ENCODE data around the gene CREB3L4.

The CREB3L4 gene

DNA sequence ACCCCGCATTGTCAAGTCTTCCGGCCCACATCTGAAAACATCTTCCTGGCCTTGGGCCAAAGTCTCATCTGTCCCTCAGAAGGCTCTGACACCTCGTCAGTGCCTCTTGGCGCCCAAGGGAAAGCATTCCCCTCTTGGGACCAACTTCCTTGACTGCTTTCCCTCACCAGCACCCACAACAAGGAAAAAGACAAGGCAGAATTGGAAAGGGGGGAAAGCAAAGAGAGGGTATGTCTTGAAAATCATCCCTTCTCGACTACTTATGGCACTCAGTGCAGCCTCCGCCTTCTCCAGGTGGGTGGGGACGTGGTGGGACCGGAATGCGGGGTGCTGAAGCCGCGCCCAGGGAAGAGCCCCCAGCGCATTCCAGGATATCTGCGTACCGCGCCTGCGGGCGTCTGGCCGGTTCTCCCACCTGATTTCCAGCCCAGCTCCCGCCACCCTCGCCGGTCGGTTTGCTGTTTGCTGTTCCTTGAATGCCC lies 3.8 kb upstream of the CREB3L4 start:
- WGBS (ENCODE audit: extremely low coverage, insufficient coverage, low lambda C conversion rate): no CpG with 5 or more reads among the region's 22 CpGs
- Histone ChIP-seq H4K8ac (ENCODE audit: low read depth, low read length) (no peak overlapping the region), H4K5ac (ENCODE audit: low read length) (no peak overlapping the region)

DNA sequence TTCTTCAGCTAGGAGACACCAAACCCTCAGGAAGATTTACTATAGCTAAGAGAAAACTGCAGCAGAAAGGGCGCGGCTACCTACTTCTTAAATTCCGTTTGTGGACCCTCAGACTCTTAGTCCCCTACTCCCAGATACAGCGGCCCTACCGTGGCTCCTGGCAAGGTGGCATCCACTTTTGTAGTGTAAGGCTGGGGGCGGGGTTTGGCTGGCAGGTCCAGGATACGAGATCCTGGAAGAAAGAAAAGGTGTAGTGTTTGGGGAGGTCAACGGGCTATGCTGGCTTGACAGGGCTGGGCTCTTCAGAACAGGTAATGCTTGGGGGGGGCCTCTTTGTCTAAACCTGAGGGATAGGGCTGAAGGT lies 280 bp downstream of the CREB3L4 start:
- no peak overlapping the region for H3K27ac ChIP-seq (ENCODE audit: low read depth, low read length)
- H3K79me1 ChIP-seq (ENCODE audit: low read length): peaks cover 2% of the 10 kb centered on the region
- H3K27me3 ChIP-seq (ENCODE audit: insufficient read depth, low read length, poor library complexity): no peaks in the 10 kb centered on the region
- no peak overlapping the region for H2BK120ac ChIP-seq (ENCODE audit: low read depth, low read length)
- H2AK5ac ChIP-seq (ENCODE audit: low read length): no peak overlapping the region
- peak overlapping the region; percentile 82 for H3K56ac ChIP-seq (ENCODE audit: low read length)
- no CpG with 5 or more reads among the region's 8 CpGs for WGBS (ENCODE audit: extremely low coverage, insufficient coverage, low lambda C conversion rate)
- peak overlapping the region; percentile 8 for H3K18ac ChIP-seq (ENCODE audit: low read length)
- H4K5ac ChIP-seq (ENCODE audit: low read length): no peak overlapping the region
- peaks cover 2% of the 10 kb centered on the region for H3K4me1 ChIP-seq (ENCODE audit: control insufficient read depth, low read depth, low read length)
- no peak overlapping the region for H4K8ac ChIP-seq (ENCODE audit: low read depth, low read length)
- peak overlapping the region; percentile 65 for H3K9ac ChIP-seq (ENCODE audit: low read length)
- H3K4me2 ChIP-seq (ENCODE audit: low read length): peak overlapping the region; percentile 57
- no peak overlapping the region for H3K23ac ChIP-seq (ENCODE audit: low read length)
- no peak for DNase-seq
- peak overlapping the region; percentile 24 for H3K4ac ChIP-seq (ENCODE audit: low read depth, low read length)
- no peaks in the 10 kb centered on the region for H3K36me3 ChIP-seq (ENCODE audit: control insufficient read depth, insufficient read depth, low read length)
- H3K4me3 ChIP-seq (ENCODE audit: low read length): no peak overlapping the region
- H2BK15ac ChIP-seq (replicated peaks; ENCODE audit: low read depth): no peak overlapping the region
- H3K79me2 ChIP-seq (ENCODE audit: control insufficient read depth, insufficient read depth, low read length): peaks cover 3% of the 10 kb centered on the region
- H2BK5ac ChIP-seq (ENCODE audit: low read length): no peak overlapping the region

More for the DNA sequence above, 3.8 kb upstream of the CREB3L4 start:
- H3K56ac ChIP-seq (ENCODE audit: low read length): peak overlapping the region; percentile 93
- H2BK120ac ChIP-seq (ENCODE audit: low read depth, low read length): peak overlapping the region; percentile 29
- H3K27me3 ChIP-seq (ENCODE audit: insufficient read depth, low read length, poor library complexity): no peaks in the 10 kb centered on the region
- peak overlapping the region; percentile 83 for H3K4ac ChIP-seq (ENCODE audit: low read depth, low read length)
- H2AK5ac ChIP-seq (ENCODE audit: low read length): peak overlapping the region; percentile 15
- H3K9ac ChIP-seq (ENCODE audit: low read length): peak overlapping the region; percentile 84
- peaks cover 28% of the 10 kb centered on the region for H3K79me2 ChIP-seq (ENCODE audit: control insufficient read depth, insufficient read depth, low read length)
- H3K36me3 ChIP-seq (ENCODE audit: control insufficient read depth, insufficient read depth, low read length): peaks cover 7% of the 10 kb centered on the region
- H3K27ac ChIP-seq (ENCODE audit: low read depth, low read length): peak overlapping the region; percentile 83
- H3K4me3 ChIP-seq (ENCODE audit: low read length): peak overlapping the region; percentile 57
- H3K23ac ChIP-seq (ENCODE audit: low read length): no peak overlapping the region
- H3K18ac ChIP-seq (ENCODE audit: low read length): peak overlapping the region; percentile 3
- DNase-seq: peak; percentile 96
- peak overlapping the region; percentile 39 for H3K4me2 ChIP-seq (ENCODE audit: low read length)
- peaks cover 5% of the 10 kb centered on the region for H3K4me1 ChIP-seq (ENCODE audit: control insufficient read depth, low read depth, low read length)
- peak overlapping the region; percentile 66 for H2BK5ac ChIP-seq (ENCODE audit: low read length)
- H3K79me1 ChIP-seq (ENCODE audit: low read length): peaks cover 10% of the 10 kb centered on the region
- no peak overlapping the region for H2BK15ac ChIP-seq (replicated peaks; ENCODE audit: low read depth)

DNA sequence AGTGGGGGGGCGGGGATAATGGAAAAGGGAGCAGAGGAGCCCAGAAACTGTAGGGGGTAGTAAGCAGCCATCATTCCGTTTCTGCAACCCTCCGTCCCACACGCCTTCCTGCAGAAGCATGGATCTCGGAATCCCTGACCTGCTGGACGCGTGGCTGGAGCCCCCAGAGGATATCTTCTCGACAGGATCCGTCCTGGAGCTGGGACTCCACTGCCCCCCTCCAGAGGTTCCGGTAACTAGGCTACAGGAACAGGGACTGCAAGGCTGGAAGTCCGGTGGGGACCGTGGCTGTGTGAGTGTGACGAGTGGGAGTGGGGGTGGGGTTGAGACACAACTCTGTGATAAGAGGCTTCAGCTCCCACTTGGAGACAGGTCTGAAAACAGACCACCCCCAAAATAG lies 706 bp downstream of the CREB3L4 start:
- no peaks in the 10 kb centered on the region for H3K79me2 ChIP-seq (ENCODE audit: control insufficient read depth, insufficient read depth, low read length)
- peaks cover 2% of the 10 kb centered on the region for H3K4me1 ChIP-seq (ENCODE audit: control insufficient read depth, low read depth, low read length)
- H3K18ac ChIP-seq (ENCODE audit: low read length): no peak overlapping the region
- WGBS (ENCODE audit: extremely low coverage, insufficient coverage, low lambda C conversion rate): no CpG with 5 or more reads among the region's 13 CpGs
- H3K4me3 ChIP-seq (ENCODE audit: low read length): no peak overlapping the region
- peak overlapping the region; percentile 57 for H3K4me2 ChIP-seq (ENCODE audit: low read length)
- H3K9ac ChIP-seq (ENCODE audit: low read length): peak overlapping the region; percentile 65
- H2BK15ac ChIP-seq (replicated peaks; ENCODE audit: low read depth): no peak overlapping the region
- no peak overlapping the region for H4K8ac ChIP-seq (ENCODE audit: low read depth, low read length)
- peak overlapping the region; percentile 3 for H2AK5ac ChIP-seq (ENCODE audit: low read length)
- H3K79me1 ChIP-seq (ENCODE audit: low read length): peaks cover 2% of the 10 kb centered on the region
- H4K5ac ChIP-seq (ENCODE audit: low read length): no peak overlapping the region
- no peak overlapping the region for H3K23ac ChIP-seq (ENCODE audit: low read length)
- peak overlapping the region; percentile 24 for H3K4ac ChIP-seq (ENCODE audit: low read depth, low read length)
- H2BK120ac ChIP-seq (ENCODE audit: low read depth, low read length): no peak overlapping the region
- H3K27me3 ChIP-seq (ENCODE audit: insufficient read depth, low read length, poor library complexity): no peaks in the 10 kb centered on the region
- H3K27ac ChIP-seq (ENCODE audit: low read depth, low read length): no peak overlapping the region
- H3K56ac ChIP-seq (ENCODE audit: low read length): peak overlapping the region; percentile 82
- H3K36me3 ChIP-seq (ENCODE audit: control insufficient read depth, insufficient read depth, low read length): no peaks in the 10 kb centered on the region
- DNase-seq: no peak
- no peak overlapping the region for H2BK5ac ChIP-seq (ENCODE audit: low read length)

GRCh38 chr1:153968972-153969371 lies 1.3 kb downstream of the CREB3L4 start:
- no peaks in the 10 kb centered on the region for H3K79me2 ChIP-seq (ENCODE audit: control insufficient read depth, insufficient read depth, low read length)
- peaks cover 2% of the 10 kb centered on the region for H3K4me1 ChIP-seq (ENCODE audit: control insufficient read depth, low read depth, low read length)
- H3K18ac ChIP-seq (ENCODE audit: low read length): no peak overlapping the region
- H4K5ac ChIP-seq (ENCODE audit: low read length): no peak overlapping the region
- H2BK120ac ChIP-seq (ENCODE audit: low read depth, low read length): no peak overlapping the region
- H3K27me3 ChIP-seq (ENCODE audit: insufficient read depth, low read length, poor library complexity): no peaks in the 10 kb centered on the region
- no peak overlapping the region for H3K27ac ChIP-seq (ENCODE audit: low read depth, low read length)
- no CpG with 5 or more reads among the region's 2 CpGs for WGBS (ENCODE audit: extremely low coverage, insufficient coverage, low lambda C conversion rate)
- H3K23ac ChIP-seq (ENCODE audit: low read length): no peak overlapping the region
- H2BK15ac ChIP-seq (replicated peaks; ENCODE audit: low read depth): no peak overlapping the region
- H2BK5ac ChIP-seq (ENCODE audit: low read length): no peak overlapping the region
- H3K4me3 ChIP-seq (ENCODE audit: low read length): no peak overlapping the region
- H3K4ac ChIP-seq (ENCODE audit: low read depth, low read length): no peak overlapping the region
- no peaks in the 10 kb centered on the region for H3K36me3 ChIP-seq (ENCODE audit: control insufficient read depth, insufficient read depth, low read length)
- H3K79me1 ChIP-seq (ENCODE audit: low read length): peaks cover 2% of the 10 kb centered on the region
- no peak overlapping the region for H3K56ac ChIP-seq (ENCODE audit: low read length)
- no peak for DNase-seq
- H3K9ac ChIP-seq (ENCODE audit: low read length): no peak overlapping the region
- no peak overlapping the region for H4K8ac ChIP-seq (ENCODE audit: low read depth, low read length)
- no peak overlapping the region for H2AK5ac ChIP-seq (ENCODE audit: low read length)
- no peak overlapping the region for H3K4me2 ChIP-seq (ENCODE audit: low read length)

DNA sequence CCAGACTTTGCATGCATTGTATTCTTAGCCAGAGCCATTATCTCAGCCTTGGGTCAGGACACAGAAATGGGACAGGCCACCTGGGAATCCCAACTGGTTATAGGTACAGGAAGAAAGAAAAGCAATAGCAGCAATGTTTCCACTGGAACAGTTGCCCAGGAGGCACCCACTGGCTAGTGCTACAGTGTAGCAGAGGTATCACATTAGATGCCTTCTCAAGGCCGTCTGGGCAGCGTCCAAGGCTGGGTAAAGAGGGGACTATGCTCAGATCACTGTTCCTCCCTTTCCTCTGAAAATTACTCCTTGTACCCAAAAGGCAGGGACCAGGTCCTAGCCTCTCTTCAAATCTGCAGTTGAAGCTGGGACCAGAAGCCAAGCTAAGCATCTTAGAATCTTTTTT lies 2.6 kb downstream of the CREB3L4 start:
- H3K23ac ChIP-seq (ENCODE audit: low read length): no peak overlapping the region
- H2BK120ac ChIP-seq (ENCODE audit: low read depth, low read length): no peak overlapping the region
- H4K8ac ChIP-seq (ENCODE audit: low read depth, low read length): no peak overlapping the region
- H3K27me3 ChIP-seq (ENCODE audit: insufficient read depth, low read length, poor library complexity): no peaks in the 10 kb centered on the region
- no peak for DNase-seq
- H4K5ac ChIP-seq (ENCODE audit: low read length): no peak overlapping the region
- no peak overlapping the region for H2BK5ac ChIP-seq (ENCODE audit: low read length)
- no CpG with 5 or more reads among the region's 2 CpGs for WGBS (ENCODE audit: extremely low coverage, insufficient coverage, low lambda C conversion rate)
- no peak overlapping the region for H3K56ac ChIP-seq (ENCODE audit: low read length)
- peaks cover 2% of the 10 kb centered on the region for H3K4me1 ChIP-seq (ENCODE audit: control insufficient read depth, low read depth, low read length)
- no peak overlapping the region for H3K27ac ChIP-seq (ENCODE audit: low read depth, low read length)
- H3K79me1 ChIP-seq (ENCODE audit: low read length): peaks cover 2% of the 10 kb centered on the region
- H3K4me2 ChIP-seq (ENCODE audit: low read length): no peak overlapping the region
- peaks cover 3% of the 10 kb centered on the region for H3K36me3 ChIP-seq (ENCODE audit: control insufficient read depth, insufficient read depth, low read length)
- no peak overlapping the region for H3K18ac ChIP-seq (ENCODE audit: low read length)
- H3K79me2 ChIP-seq (ENCODE audit: control insufficient read depth, insufficient read depth, low read length): no peaks in the 10 kb centered on the region
- H3K4ac ChIP-seq (ENCODE audit: low read depth, low read length): no peak overlapping the region
- no peak overlapping the region for H3K9ac ChIP-seq (ENCODE audit: low read length)
- no peak overlapping the region for H2AK5ac ChIP-seq (ENCODE audit: low read length)
- no peak overlapping the region for H2BK15ac ChIP-seq (replicated peaks; ENCODE audit: low read depth)
- no peak overlapping the region for H3K4me3 ChIP-seq (ENCODE audit: low read length)

DNA sequence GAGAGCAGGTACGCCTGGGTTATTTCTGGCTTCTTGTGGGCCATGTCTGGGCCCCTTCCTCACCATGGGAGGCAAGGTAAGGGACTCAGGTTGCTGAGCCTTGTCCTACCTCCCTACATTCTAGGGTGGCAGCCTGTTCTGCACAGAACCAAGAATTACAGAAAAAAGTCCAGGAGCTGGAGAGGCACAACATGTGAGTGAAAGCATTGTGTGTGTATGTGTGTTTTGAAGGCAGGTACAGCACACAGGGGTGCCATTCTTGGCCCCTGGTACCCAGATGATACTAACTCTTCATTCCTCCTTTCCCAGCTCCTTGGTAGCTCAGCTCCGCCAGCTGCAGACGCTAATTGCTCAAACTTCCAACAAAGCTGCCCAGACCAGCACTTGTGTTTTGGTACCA lies 5.4 kb downstream of the CREB3L4 start:
- Histone ChIP-seq H2AK5ac (ENCODE audit: low read length) (no peak overlapping the region), H3K23ac (ENCODE audit: low read length) (no peak overlapping the region), H3K4me2 (ENCODE audit: low read length) (no peak overlapping the region), H3K4me1 (ENCODE audit: control insufficient read depth, low read depth, low read length) (no peaks in the 10 kb centered on the region), H3K9ac (ENCODE audit: low read length) (no peak overlapping the region), H3K56ac (ENCODE audit: low read length) (no peak overlapping the region), H2BK15ac (replicated peaks; ENCODE audit: low read depth) (no peak overlapping the region), H3K18ac (ENCODE audit: low read length) (no peak overlapping the region), H3K79me1 (ENCODE audit: low read length) (peaks cover 5% of the 10 kb centered on the region), H2BK120ac (ENCODE audit: low read depth, low read length) (no peak overlapping the region), H2BK5ac (ENCODE audit: low read length) (no peak overlapping the region), H3K4ac (ENCODE audit: low read depth, low read length) (no peak overlapping the region), H4K5ac (ENCODE audit: low read length) (no peak overlapping the region), H3K36me3 (ENCODE audit: control insufficient read depth, insufficient read depth, low read length) (peaks cover 6% of the 10 kb centered on the region), H4K8ac (ENCODE audit: low read depth, low read length) (no peak overlapping the region), H3K79me2 (ENCODE audit: control insufficient read depth, insufficient read depth, low read length) (peaks cover 11% of the 10 kb centered on the region), H3K4me3 (ENCODE audit: low read length) (no peak overlapping the region), H3K27me3 (ENCODE audit: insufficient read depth, low read length, poor library complexity) (no peaks in the 10 kb centered on the region), H3K27ac (ENCODE audit: low read depth, low read length) (no peak overlapping the region)
- WGBS (ENCODE audit: extremely low coverage, insufficient coverage, low lambda C conversion rate): no CpG with 5 or more reads among the region's 3 CpGs
- no peak for DNase-seq

Measured in mesendoderm (in vitro differentiated cells).